GM12875 (cell line): Measurements from ENCODE around the gene ANKHD1.

Source experiments
- H3K4me3 ChIP-seq: one replicate; pipeline ENCODE4 v1.5.1; 2011; ENCODE audit warnings: low read depth, low read length, control low read depth
- CTCF ChIP-seq: IDR thresholded peaks from 2 replicates; pipeline ENCODE4 v1.5.1; 2011; ENCODE audit warnings: low read depth, mild to moderate bottlenecking, control low read depth, inconsistent platforms, low read length, moderate library complexity, borderline replicate concordance; ENCODE audit not compliant: insufficient read depth

Gene ANKHD1

GRCh38 chr5:140553657-140554056 lies 152.0 kb downstream of the ANKHD1 start:
- TF ChIP-seq CTCF: no peak
- H3K4me3 ChIP-seq: no peak overlapping the region

- no peak for TF ChIP-seq CTCF
- H3K4me3 ChIP-seq: no peak overlapping the region
Measured at GRCh38 chr5:140554454-140554853, 152.8 kb downstream of the ANKHD1 start.

GRCh38 chr5:140555747-140556312 lies 154.2 kb downstream of the ANKHD1 start:
- no peak for TF ChIP-seq CTCF
- peak overlapping the region; percentile 91 for H3K4me3 ChIP-seq

- H3K4me3 ChIP-seq: peak overlapping the region; percentile 91
- no peak for TF ChIP-seq CTCF
Measured at GRCh38 chr5:140556438-140556837, 154.8 kb downstream of the ANKHD1 start.

- peak within 1 kb of the TSS; percentile 91 for H3K4me3 ChIP-seq
- no peak for TF ChIP-seq CTCF
Measured at GRCh38 chr5:140557136-140557805, 155.6 kb downstream of the ANKHD1 start, which contains the start of gene SRA1. SRA1 (minus strand) TSS chr5:140557473; CDS start chr5:140557452, 21 bp downstream.

- H3K4me3 ChIP-seq: no peak overlapping the region
Measured at GRCh38 chr5:140557965-140558364, 156.3 kb downstream of the ANKHD1 start.

More at GRCh38 chr5:140557965-140558364, 156.3 kb downstream of the ANKHD1 start:
- no peak for TF ChIP-seq CTCF
